K562 (cell line): Measurements from ENCODE around the gene HIVEP3. TPM values are rescaled to one million over a fixed set of nuclear protein-coding genes. Genes with fewer than 3 reads are reported as not detected.
A peak's percentile ranks its signal among the peaks of the same experiment; 100 is the strongest.

Source experiments
- ATAC-seq: fragments of 200-7000 bp; cut with Tn5 transposase; 3 replicates; pipeline ENCODE4 v1.9.1; 2020; ENCODE audit warnings: moderate library complexity
- BruUV-seq: library from RNA; stranded (reverse); fragments of 400-500 nt; replicated peaks from 2 replicates; lab custom pipeline; 2021; lab: Mats Ljungman, UMichigan
- CTCF ChIA-PET: fragments of 300-600 bp; formaldehyde crosslinking; extraction: SDS; loops from one replicate; lab custom pipeline; 2021; ENCODE audit warnings: low intra/inter-chr PET ratio; lab: Yijun Ruan, JAX
- POLR2A ChIA-PET: fragments of 300-600, 350-650 bp; sonication (Branson Sonifier 250); formaldehyde crosslinking; extraction: SDS; loops from one replicate; lab custom pipeline; 2021; ENCODE audit warnings: antibody characterized with exemption, inconsistent platforms; lab: Yijun Ruan, JAX
- DNase-seq, 4 experiments: peaks; one replicate each; pipeline versions ENCODE4 v3.0.0 to v3.0.0-alpha.2; 2011 to 2018; ENCODE audit warnings: low spot score in 3 of 4, mixed read lengths in 3 of 4; ENCODE audit errors: extremely low read depth in 1 of 4
- FAIRE-seq: peaks from 2 replicates; lab custom pipeline; 2011; peaks lifted over from hg19 to GRCh38; lab: Jason Lieb, UNC
- H2AFZ ChIP-seq: 2 replicates; pipeline ENCODE4 v1.6.0; 2011; ENCODE audit warnings: low read depth, low read length, control low read depth, inconsistent platforms
- H3K27ac ChIP-seq: fragments of 200-600 bp; 3 replicates; pipeline ENCODE4 v1.8.0; 2011; ENCODE audit warnings: low read depth, mild to moderate bottlenecking, control low read depth, inconsistent platforms, low read length, moderate library complexity, mixed read lengths; ENCODE audit errors: extremely low read depth
- H3K27me3 ChIP-seq, 2 experiments: fragments of 300-600 bp in 1 of 2; 2 replicates in 1 of 2; 3 replicates in 1 of 2; pipeline versions ENCODE4 v1.6.0 to v1.8.0; 2011; ENCODE audit warnings: inconsistent platforms in 2 of 2, low read length in 2 of 2, mild to moderate bottlenecking in 1 of 2, mixed read lengths in 1 of 2, moderate library complexity in 1 of 2; ENCODE audit not compliant: control insufficient read depth in 2 of 2, insufficient read depth in 2 of 2
- H3K36me3 ChIP-seq: fragments of 300-600 bp; 3 replicates; pipeline ENCODE4 v1.8.0; 2011; ENCODE audit warnings: mild to moderate bottlenecking, low read length, inconsistent platforms; ENCODE audit not compliant: control insufficient read depth, insufficient read depth
- H3K4me1 ChIP-seq, 2 experiments: fragments of 200-600 bp in 1 of 2; replicated peaks in 1 of 2; 2 replicates in 1 of 2; 3 replicates in 1 of 2; pipeline versions ENCODE4 v1.5.1 to v1.8.0; 2011; ENCODE audit warnings: inconsistent platforms in 2 of 2, low read length in 2 of 2, mild to moderate bottlenecking in 1 of 2, mixed read lengths in 1 of 2, moderate library complexity in 1 of 2; ENCODE audit not compliant: control insufficient read depth in 2 of 2, insufficient read depth in 2 of 2
- H3K4me2 ChIP-seq: 2 replicates; pipeline ENCODE4 v1.6.1; 2011; ENCODE audit warnings: low read length, control low read depth, inconsistent platforms, mixed read lengths; ENCODE audit not compliant: insufficient read depth
- H3K4me3 ChIP-seq: fragments of 200-600 bp; sonication (generic), shearing (Covaris generic); 2 replicates; pipeline ENCODE4 v1.5.1; 2016; ENCODE audit warnings: control low read depth, inconsistent platforms
- H3K79me2 ChIP-seq: fragments of 200-600 bp; 3 replicates; pipeline ENCODE4 v1.8.0; 2011; ENCODE audit warnings: low read length, inconsistent platforms; ENCODE audit not compliant: control insufficient read depth, insufficient read depth
- H3K9ac ChIP-seq, 2 experiments: 2 replicates each; pipeline versions ENCODE4 v1.6.0 to v1.6.1; 2011; ENCODE audit warnings: low read depth in 2 of 2, low read length in 2 of 2, control low read depth in 1 of 2, inconsistent platforms in 1 of 2, mild to moderate bottlenecking in 1 of 2, mixed read lengths in 1 of 2; ENCODE audit not compliant: insufficient read depth in 1 of 2
- H3K9me1 ChIP-seq: one replicate; pipeline ENCODE4 v1.6.0; 2011; ENCODE audit warnings: inconsistent platforms, mild to moderate bottlenecking, low read length, moderate library complexity; ENCODE audit not compliant: control insufficient read depth, insufficient read depth
- H3K9me3 ChIP-seq: replicated peaks from 2 replicates; pipeline ENCODE4 v1.5.1; 2011; ENCODE audit warnings: low read depth, low read length, inconsistent platforms; ENCODE audit not compliant: control insufficient read depth, insufficient read depth
- H4K20me1 ChIP-seq: replicated peaks from 2 replicates; pipeline ENCODE4 v1.6.1; 2011; ENCODE audit warnings: low read length, inconsistent platforms, mixed read lengths; ENCODE audit not compliant: control insufficient read depth, insufficient read depth
- ARNT ChIP-seq, 2 experiments: fragments of 450-650 bp; IDR thresholded peaks; 2 replicates each; pipeline ENCODE4 v1.6.1; 2016; ENCODE audit warnings: mild to moderate bottlenecking in 1 of 2
- KLF16 ChIP-seq: IDR thresholded peaks from 2 replicates; pipeline ENCODE4 v1.6.1; 2016; ENCODE audit warnings: antibody characterized with exemption
- NR2C2 ChIP-seq, 2 experiments: fragments of 200-800 bp in 1 of 2; sonication (Bioruptor generic) in 1 of 2; sonication (generic) in 1 of 2; formaldehyde crosslinking in 1 of 2; IDR thresholded peaks; 2 replicates each; pipeline versions ENCODE4 v1.6.1 to v1.8.0; 2016 to 2022; ENCODE audit warnings: mild to moderate bottlenecking in 1 of 2, missing compliant biosample characterization in 1 of 2, missing genetic modification characterization in 1 of 2, missing genetic modification reagents in 1 of 2
- RFX1 ChIP-seq: fragments of 450-650 bp; IDR thresholded peaks from 2 replicates; pipeline ENCODE4 v1.6.1; 2016; ENCODE audit warnings: mild to moderate bottlenecking, moderate library complexity
- ZNF583 ChIP-seq: fragments of 250-450 bp; sonication (Bioruptor Pico); IDR thresholded peaks from 2 replicates; pipeline ENCODE4 v1.4.0; 2020
- WGBS: fragments of 100-300 bp; shearing (Covaris generic); methylation state at CpG from one replicate; pipeline ENCODE4 v1.1.6; 2016; ENCODE audit warnings: low coverage, mixed read lengths; ENCODE audit not compliant: insufficient coverage; ENCODE audit errors: missing lambda C conversion rate; 5-methylcytosine and 5-hydroxymethylcytosine counted together
- in situ Hi-C: fragments of 300-500 bp; cut with MboI; formaldehyde crosslinking; loops from 4 replicates; pipeline ENCODE4 v1.15.0; 2018; ENCODE audit warnings: inconsistent platforms, mixed read lengths
- intact Hi-C: fragments of 100-400 bp; cut with micrococcal nuclease; formaldehyde crosslinking; loops from 2 replicates; pipeline ENCODE4 v1.14.2; 2022
- polyA plus RNA-seq, 8 experiments: library from polyadenylated mRNA; depleted of rRNA in 4 of 8; stranded (reverse) in 5 of 8; unstranded in 3 of 8; fragments of >200 nt; fragmentation: Nextera tagmentation in 2 of 8; fragmentation: Illumina TruSeq in 1 of 8; extraction: Ambion mirVana in 2 of 8; extraction: Trizol in 1 of 8; gene quantifications; 2 replicates each; pipeline versions ENCODE4 v1.2.1 to v1.2.3, GENCODE V29; 2011 to 2014; ENCODE audit warnings: inconsistent platforms in 1 of 8, missing spikeins in 1 of 8
- total RNA-seq, 7 experiments: library from RNA; depleted of rRNA in 6 of 7; stranded (reverse); fragments of >200 nt in 6 of 7; fragmentation: Illumina TruSeq in 2 of 7; extraction: Trizol in 2 of 7; gene quantifications; 2 replicates each; pipeline versions ENCODE4 v1.2.1 to v1.2.3, GENCODE V29; 2011 to 2021; ENCODE audit warnings: low replicate concordance in 1 of 7
- TF ChIP-seq, protein P1 (sequence below), 2 experiments: fragments of 450-650 bp; IDR thresholded peaks; 2 replicates each; pipeline ENCODE4 v1.6.1; 2018; ENCODE audit warnings: mild to moderate bottlenecking in 2 of 2, low read depth in 1 of 2; ENCODE audit not compliant: partially characterized antibody in 2 of 2
- TF ChIP-seq, protein P2 (sequence below): fragments of 250-450 bp; sonication (Bioruptor Pico); IDR thresholded peaks from 2 replicates; pipeline ENCODE4 v1.4.0; 2020; ENCODE audit warnings: mild to moderate bottlenecking

Gene HIVEP3
- total and polyA plus RNA-seq, 9 of the 15 experiments (the other 6 are each of a cell fraction or from before 2014, with no cell fraction given) = 0.09 to 0.58 (median 0.34) TPM; not detected in 1

DNA sequence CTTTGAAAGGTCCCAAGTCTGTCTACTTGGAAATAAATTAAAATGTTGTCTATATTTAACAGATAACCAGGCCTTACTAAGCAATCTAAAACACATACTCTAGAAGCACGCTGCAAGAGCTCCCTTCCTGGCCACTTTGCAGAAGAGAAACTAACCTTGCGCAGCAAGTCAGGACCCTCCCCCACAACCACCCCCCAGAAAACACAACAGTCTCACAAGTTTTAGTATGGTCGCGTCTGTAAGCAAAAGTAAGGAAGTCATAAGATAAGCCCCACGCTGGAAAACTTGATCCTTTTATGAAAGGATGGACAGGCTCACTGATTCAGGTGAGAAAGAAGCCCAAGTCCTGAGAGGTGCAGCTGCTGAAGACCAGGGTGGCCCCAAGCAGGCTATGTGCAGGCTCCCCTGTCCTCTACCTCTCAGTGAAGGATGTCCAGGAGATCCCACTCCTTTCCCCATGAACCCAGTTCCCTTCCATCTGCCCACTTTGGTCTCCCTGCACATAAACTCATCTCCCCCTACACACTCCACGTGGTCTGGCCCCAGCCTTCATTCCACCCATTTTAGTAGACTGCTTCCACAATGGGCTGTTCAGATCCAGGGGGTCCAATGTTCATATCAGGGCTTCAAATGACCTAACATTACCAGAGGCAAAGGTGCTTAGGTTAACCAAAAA, 23.8 kb downstream of the HIVEP3 start:
- no peak for DNase-seq
- in situ Hi-C loops (no loop called here), intact Hi-C loops (no loop called here)
- Histone ChIP-seq H3K4me3 (no peak overlapping the region), H4K20me1 (no peaks in the 10 kb centered on the region), H3K9me3 (no peaks in the 10 kb centered on the region), H3K4me2 (no peak overlapping the region), H3K27me3 (no peaks in the 10 kb centered on the region), H3K9ac (no peak overlapping the region), H3K79me2 (no peaks in the 10 kb centered on the region), H2AFZ (peak overlapping the region; percentile 75), H3K9me1 (no peaks in the 10 kb centered on the region), H3K4me1 (peaks cover 8 to 34% of the 10 kb centered on the region in 2 experiments), H3K27ac (no peak overlapping the region), H3K36me3 (no peaks in the 10 kb centered on the region)
- peak; percentile 10; the same call in 1 of the 3 replicates for ATAC-seq
- no TSS peak for BruUV-seq
- ChIA-PET CTCF (no interaction called here), POLR2A (interaction anchor here (0.6 to 1.5 kb wide), 5 partner anchors 8 to 285 kb away, joined by 3 to 5 read pairs (median 3); no protein-coding TSS in a partner anchor)
- 21% methylated on average over 6 of the region's 6 CpGs for WGBS
- FAIRE-seq = no peak
- TF ChIP-seq, protein P1, sequence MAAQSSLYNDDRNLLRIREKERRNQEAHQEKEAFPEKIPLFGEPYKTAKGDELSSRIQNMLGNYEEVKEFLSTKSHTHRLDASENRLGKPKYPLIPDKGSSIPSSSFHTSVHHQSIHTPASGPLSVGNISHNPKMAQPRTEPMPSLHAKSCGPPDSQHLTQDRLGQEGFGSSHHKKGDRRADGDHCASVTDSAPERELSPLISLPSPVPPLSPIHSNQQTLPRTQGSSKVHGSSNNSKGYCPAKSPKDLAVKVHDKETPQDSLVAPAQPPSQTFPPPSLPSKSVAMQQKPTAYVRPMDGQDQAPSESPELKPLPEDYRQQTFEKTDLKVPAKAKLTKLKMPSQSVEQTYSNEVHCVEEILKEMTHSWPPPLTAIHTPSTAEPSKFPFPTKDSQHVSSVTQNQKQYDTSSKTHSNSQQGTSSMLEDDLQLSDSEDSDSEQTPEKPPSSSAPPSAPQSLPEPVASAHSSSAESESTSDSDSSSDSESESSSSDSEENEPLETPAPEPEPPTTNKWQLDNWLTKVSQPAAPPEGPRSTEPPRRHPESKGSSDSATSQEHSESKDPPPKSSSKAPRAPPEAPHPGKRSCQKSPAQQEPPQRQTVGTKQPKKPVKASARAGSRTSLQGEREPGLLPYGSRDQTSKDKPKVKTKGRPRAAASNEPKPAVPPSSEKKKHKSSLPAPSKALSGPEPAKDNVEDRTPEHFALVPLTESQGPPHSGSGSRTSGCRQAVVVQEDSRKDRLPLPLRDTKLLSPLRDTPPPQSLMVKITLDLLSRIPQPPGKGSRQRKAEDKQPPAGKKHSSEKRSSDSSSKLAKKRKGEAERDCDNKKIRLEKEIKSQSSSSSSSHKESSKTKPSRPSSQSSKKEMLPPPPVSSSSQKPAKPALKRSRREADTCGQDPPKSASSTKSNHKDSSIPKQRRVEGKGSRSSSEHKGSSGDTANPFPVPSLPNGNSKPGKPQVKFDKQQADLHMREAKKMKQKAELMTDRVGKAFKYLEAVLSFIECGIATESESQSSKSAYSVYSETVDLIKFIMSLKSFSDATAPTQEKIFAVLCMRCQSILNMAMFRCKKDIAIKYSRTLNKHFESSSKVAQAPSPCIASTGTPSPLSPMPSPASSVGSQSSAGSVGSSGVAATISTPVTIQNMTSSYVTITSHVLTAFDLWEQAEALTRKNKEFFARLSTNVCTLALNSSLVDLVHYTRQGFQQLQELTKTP (IDR thresholded peaks at IDR 0.05; ENCODE audit: low read depth in 1 of 2, partially characterized antibody in 2 of 2) = no peak
- TF ChIP-seq KLF16 (no peak), ZNF583 (no peak), ARNT (IDR thresholded peaks at IDR 0.05) (no peak), RFX1 (no peak), NR2C2 (CRISPR knock-in tag; IDR thresholded peaks at IDR 0.05) (no peak), NR2C2 (tag; IDR thresholded peaks at IDR 0.05) (no peak)
- TF ChIP-seq, protein P2, sequence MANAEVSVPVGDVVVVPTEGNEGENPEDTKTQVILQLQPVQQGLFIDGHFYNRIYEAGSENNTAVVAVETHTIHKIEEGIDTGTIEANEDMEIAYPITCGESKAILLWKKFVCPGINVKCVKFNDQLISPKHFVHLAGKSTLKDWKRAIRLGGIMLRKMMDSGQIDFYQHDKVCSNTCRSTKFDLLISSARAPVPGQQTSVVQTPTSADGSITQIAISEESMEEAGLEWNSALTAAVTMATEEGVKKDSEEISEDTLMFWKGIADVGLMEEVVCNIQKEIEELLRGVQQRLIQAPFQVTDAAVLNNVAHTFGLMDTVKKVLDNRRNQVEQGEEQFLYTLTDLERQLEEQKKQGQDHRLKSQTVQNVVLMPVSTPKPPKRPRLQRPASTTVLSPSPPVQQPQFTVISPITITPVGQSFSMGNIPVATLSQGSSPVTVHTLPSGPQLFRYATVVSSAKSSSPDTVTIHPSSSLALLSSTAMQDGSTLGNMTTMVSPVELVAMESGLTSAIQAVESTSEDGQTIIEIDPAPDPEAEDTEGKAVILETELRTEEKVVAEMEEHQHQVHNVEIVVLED (CRISPR knock-in tag) = no peak
